Endodermal cell (in vitro differentiated cells): ENCODE results near the gene U2AF2. TPM values are rescaled to one million over a fixed set of nuclear protein-coding genes. Genes with fewer than 3 reads are reported as not detected.
A peak's percentile ranks its signal among the peaks of the same experiment; 100 is the strongest.

Experiments
- DNase-seq: peaks from one replicate; pipeline ENCODE4 v3.0.0-alpha.2; 2017
- H3K27ac ChIP-seq: 2 replicates; pipeline ENCODE4 v1.5.1; 2013; ENCODE audit warnings: mild to moderate bottlenecking, low read depth, low read length, moderate library complexity
- H3K27me3 ChIP-seq: 2 replicates; pipeline ENCODE4 v1.6.1; 2013; ENCODE audit warnings: mild to moderate bottlenecking, low read length, moderate library complexity; ENCODE audit not compliant: insufficient read depth, control insufficient read depth, poor library complexity, severe bottlenecking
- H3K36me3 ChIP-seq: 2 replicates; pipeline ENCODE4 v1.7.0; 2013; ENCODE audit warnings: mild to moderate bottlenecking, low read length, moderate library complexity; ENCODE audit not compliant: control insufficient read depth, insufficient read depth
- H3K4me1 ChIP-seq: one replicate; pipeline ENCODE4 v1.7.0; 2013; ENCODE audit warnings: low read length; ENCODE audit not compliant: control insufficient read depth, insufficient read depth
- H3K4me3 ChIP-seq: 2 replicates; pipeline ENCODE4 v1.5.1; 2013; ENCODE audit warnings: mild to moderate bottlenecking, low read length, moderate library complexity
- H3K9ac ChIP-seq: 2 replicates; pipeline ENCODE4 v1.6.1; 2013; ENCODE audit warnings: mild to moderate bottlenecking, low read length, moderate library complexity; ENCODE audit not compliant: poor library complexity, severe bottlenecking; ENCODE audit errors: extremely low read depth
- H3K9me3 ChIP-seq: 2 replicates; pipeline ENCODE4 v1.6.1; 2013; ENCODE audit warnings: mild to moderate bottlenecking, low read length, moderate library complexity; ENCODE audit not compliant: control insufficient read depth
- H3K27ac Mint-ChIP-seq: 2 replicates; pipeline ENCODE4 v1.8.0; 2020; ENCODE audit warnings: mixed read lengths
- H3K27me3 Mint-ChIP-seq: 2 replicates; pipeline ENCODE4 v1.8.0; 2021; ENCODE audit warnings: mild to moderate bottlenecking, mixed read lengths; ENCODE audit not compliant: insufficient read depth
- H3K36me3 Mint-ChIP-seq: 2 replicates; pipeline ENCODE4 v1.8.0; 2020; ENCODE audit warnings: low read depth, mixed read lengths
- H3K4me1 Mint-ChIP-seq: 2 replicates; pipeline ENCODE4 v1.8.0; 2020; ENCODE audit warnings: mixed read lengths
- H3K4me3 Mint-ChIP-seq: 2 replicates; pipeline ENCODE4 v1.8.0; 2020; ENCODE audit warnings: mild to moderate bottlenecking, moderate library complexity, mixed read lengths
- H3K9me3 Mint-ChIP-seq: 2 replicates; pipeline ENCODE4 v1.8.0; 2020; ENCODE audit warnings: mild to moderate bottlenecking, mixed read lengths
- WGBS, 2 experiments: methylation state at CpG; one replicate each; pipeline versions ENCODE4 v1.1.5 to v1.1.7; 2013; ENCODE audit warnings: missing lambda C conversion rate in 2 of 2, mixed read lengths in 1 of 2; ENCODE audit not compliant: insufficient coverage in 1 of 2, insufficient read length in 1 of 2; 5-methylcytosine and 5-hydroxymethylcytosine counted together
- total RNA-seq, 2 donors: library from RNA; stranded (reverse); fragmentation: NEBNext Ultra II Directional in 1 of 2; extraction: Animal tissue kit (Norgen Biotek cat#: 25700) in 1 of 2; gene quantifications; 2 replicates in 1 of 2; 3 replicates in 1 of 2; pipeline ENCODE4 v1.2.1, GENCODE V29; 2021
- TF ChIP-seq, protein P1 (sequence below): fragments of 200-600 bp; sonication (generic); conservative IDR thresholded peaks from 2 replicates; pipeline ENCODE4 v1.5.0; 2021; ENCODE audit warnings: antibody characterized with exemption, mild to moderate bottlenecking

U2AF2 gene
- total RNA-seq, 2 donors from 2014 or later, result 264 to 293 TPM

DNA sequence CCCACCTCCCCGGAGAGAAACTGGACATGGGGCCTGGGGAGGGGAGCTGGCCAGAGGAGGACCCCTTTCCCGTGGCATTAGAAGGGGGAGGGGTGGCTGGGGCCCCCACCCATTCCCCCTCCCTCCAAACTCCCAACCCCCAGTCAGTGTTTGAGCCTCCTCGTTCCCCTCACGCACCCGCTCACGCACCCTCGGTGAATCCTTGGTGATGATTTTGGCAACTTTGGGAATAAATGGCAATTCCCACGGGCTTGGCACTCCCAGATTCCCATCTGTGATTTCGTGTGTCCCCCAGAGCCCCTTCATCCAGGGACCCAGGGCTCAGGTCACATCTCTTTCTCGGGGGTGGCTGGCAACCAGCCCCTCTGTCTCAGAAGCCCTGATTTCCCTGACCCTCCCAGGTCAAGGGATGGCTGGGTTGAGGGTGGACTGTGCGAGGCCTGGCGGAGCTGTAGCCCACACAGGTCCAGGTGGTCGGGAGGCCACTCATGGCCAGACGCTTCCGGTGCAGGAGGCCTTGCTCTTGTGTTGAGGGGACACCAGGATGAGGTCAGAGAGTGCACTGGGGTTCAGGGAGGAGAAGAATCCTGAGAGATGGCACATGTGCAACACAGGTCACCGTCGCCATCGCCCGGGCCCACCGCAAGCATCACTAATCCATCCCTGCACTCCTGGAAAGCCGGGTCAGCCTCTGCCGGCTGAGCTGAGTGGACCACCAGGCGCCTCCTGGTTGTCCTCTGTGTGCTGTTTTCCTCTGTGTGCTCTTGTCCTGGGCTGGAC, 40.9 kb downstream of the U2AF2 start:
- H3K4me1 ChIP-seq, result no peaks in the 10 kb centered on the region
- no peak overlapping the region for H3K27ac ChIP-seq
- 94 to 97% methylated on average over 18 to 23 of the region's 23 CpGs for WGBS, 2 experiments
- TF ChIP-seq, protein P1, sequence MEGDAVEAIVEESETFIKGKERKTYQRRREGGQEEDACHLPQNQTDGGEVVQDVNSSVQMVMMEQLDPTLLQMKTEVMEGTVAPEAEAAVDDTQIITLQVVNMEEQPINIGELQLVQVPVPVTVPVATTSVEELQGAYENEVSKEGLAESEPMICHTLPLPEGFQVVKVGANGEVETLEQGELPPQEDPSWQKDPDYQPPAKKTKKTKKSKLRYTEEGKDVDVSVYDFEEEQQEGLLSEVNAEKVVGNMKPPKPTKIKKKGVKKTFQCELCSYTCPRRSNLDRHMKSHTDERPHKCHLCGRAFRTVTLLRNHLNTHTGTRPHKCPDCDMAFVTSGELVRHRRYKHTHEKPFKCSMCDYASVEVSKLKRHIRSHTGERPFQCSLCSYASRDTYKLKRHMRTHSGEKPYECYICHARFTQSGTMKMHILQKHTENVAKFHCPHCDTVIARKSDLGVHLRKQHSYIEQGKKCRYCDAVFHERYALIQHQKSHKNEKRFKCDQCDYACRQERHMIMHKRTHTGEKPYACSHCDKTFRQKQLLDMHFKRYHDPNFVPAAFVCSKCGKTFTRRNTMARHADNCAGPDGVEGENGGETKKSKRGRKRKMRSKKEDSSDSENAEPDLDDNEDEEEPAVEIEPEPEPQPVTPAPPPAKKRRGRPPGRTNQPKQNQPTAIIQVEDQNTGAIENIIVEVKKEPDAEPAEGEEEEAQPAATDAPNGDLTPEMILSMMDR, result no peak
- no peak for DNase-seq
- Mint-ChIP-seq H3K36me3 (peaks cover 54% of the 10 kb centered on the region), H3K9me3 (no peaks in the 10 kb centered on the region), H3K4me1 (no peaks in the 10 kb centered on the region), H3K27ac (no peak overlapping the region), H3K27me3 (no peaks in the 10 kb centered on the region), H3K4me3 (no peak overlapping the region)
- H3K9me3 ChIP-seq, result no peaks in the 10 kb centered on the region
- H3K9ac ChIP-seq, result no peak overlapping the region
- H3K36me3 ChIP-seq, result peaks cover 47% of the 10 kb centered on the region
- H3K4me3 ChIP-seq, result no peak overlapping the region
- H3K27me3 ChIP-seq, result no peaks in the 10 kb centered on the region

DNA sequence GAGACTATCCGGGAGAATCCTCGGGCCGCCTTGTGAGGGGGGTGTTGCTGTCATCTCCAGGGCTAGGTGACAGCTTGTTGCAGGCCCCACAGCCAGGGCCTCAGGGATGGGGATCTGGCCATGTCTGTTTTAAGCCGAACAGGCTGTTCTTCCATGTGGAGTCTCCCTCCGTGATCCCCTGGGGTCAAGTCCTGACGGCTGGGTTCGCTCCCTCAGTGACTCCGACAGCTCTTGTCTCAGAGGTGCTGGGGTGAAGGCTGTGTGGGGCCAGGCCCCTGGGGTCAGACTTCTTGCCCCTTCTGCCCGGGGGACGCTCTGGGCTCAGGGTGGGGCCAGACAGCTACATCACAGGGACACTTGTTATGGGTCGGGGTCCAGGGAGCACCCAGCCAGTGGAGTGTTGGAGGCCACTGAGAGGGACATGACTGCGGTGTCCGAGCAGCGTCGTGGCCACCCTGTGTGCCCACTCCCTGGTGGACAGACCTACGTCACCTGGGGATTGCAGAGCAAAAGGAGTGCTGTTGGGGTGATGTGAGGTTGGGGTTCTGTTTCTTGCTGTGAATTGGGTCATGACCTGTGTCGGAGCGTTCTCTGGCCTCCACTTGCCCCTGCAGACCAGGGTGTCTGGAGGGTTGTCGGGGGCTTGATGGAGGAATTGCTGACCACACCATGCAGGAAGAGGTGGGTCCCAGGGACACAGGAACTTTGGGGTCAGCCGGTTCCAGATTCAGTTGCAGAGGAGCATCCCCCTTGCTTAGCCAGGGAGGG, 41.6 kb downstream of the U2AF2 start:
- H3K27ac Mint-ChIP-seq, result no peak overlapping the region
- peak; percentile 34 for DNase-seq
- no peak overlapping the region for H3K27ac ChIP-seq
- H3K27me3 ChIP-seq, result no peaks in the 10 kb centered on the region
- no peaks in the 10 kb centered on the region for H3K27me3 Mint-ChIP-seq
- 94 to 99% methylated on average over 11 to 20 of the region's 20 CpGs for WGBS, 2 experiments
- H3K9me3 ChIP-seq, result no peaks in the 10 kb centered on the region
- TF ChIP-seq, protein P1, result no peak
- H3K9me3 Mint-ChIP-seq, result peaks cover under 1% of the 10 kb centered on the region
- no peak overlapping the region for H3K9ac ChIP-seq
- no peaks in the 10 kb centered on the region for H3K4me1 ChIP-seq
- no peaks in the 10 kb centered on the region for H3K4me1 Mint-ChIP-seq
- H3K36me3 ChIP-seq, result peaks cover 50% of the 10 kb centered on the region
- peaks cover 53% of the 10 kb centered on the region for H3K36me3 Mint-ChIP-seq
- no peak overlapping the region for H3K4me3 ChIP-seq
- H3K4me3 Mint-ChIP-seq, result no peak overlapping the region

DNA sequence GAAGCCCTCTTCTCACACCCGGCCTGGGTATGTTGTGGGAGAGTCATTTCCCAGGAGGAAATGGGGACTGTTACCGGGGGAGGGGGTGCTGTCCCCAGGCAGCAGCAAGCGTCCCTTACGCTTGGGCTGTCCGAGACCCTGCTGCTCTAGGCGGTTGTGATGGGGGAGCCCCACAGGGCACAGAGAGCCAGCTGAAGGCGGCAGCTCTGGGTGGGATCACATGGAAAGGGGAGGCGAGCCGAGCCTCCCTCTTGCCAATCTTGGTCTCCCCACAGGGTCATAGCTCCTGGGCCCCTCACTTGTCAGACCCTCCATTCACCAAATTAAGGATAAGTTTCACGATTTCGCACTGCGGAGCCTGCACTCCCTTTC, 42.2 kb downstream of the U2AF2 start:
- Histone ChIP-seq H3K4me1 (no peaks in the 10 kb centered on the region), H3K9me3 (no peaks in the 10 kb centered on the region), H3K9ac (no peak overlapping the region), H3K36me3 (peaks cover 50% of the 10 kb centered on the region), H3K27ac (no peak overlapping the region), H3K27me3 (no peaks in the 10 kb centered on the region), H3K4me3 (no peak overlapping the region)
- Mint-ChIP-seq H3K27ac (no peak overlapping the region), H3K36me3 (peaks cover 54% of the 10 kb centered on the region), H3K9me3 (peaks cover 4% of the 10 kb centered on the region), H3K27me3 (no peaks in the 10 kb centered on the region), H3K4me3 (no peak overlapping the region), H3K4me1 (no peaks in the 10 kb centered on the region)
- TF ChIP-seq, protein P1, result no peak
- WGBS, 2 experiments, result 94 to 100% methylated on average over 8 to 12 of the region's 12 CpGs
- DNase-seq, result peak; percentile 18
